Measurements from ENCODE around the gene KRT17.
"Not testable (repeated sequence)": the region's sequence is repeated elsewhere in the genome, so short reads cannot be mapped to it uniquely, and the experiment has no call there.

KRT17 gene

DNA sequence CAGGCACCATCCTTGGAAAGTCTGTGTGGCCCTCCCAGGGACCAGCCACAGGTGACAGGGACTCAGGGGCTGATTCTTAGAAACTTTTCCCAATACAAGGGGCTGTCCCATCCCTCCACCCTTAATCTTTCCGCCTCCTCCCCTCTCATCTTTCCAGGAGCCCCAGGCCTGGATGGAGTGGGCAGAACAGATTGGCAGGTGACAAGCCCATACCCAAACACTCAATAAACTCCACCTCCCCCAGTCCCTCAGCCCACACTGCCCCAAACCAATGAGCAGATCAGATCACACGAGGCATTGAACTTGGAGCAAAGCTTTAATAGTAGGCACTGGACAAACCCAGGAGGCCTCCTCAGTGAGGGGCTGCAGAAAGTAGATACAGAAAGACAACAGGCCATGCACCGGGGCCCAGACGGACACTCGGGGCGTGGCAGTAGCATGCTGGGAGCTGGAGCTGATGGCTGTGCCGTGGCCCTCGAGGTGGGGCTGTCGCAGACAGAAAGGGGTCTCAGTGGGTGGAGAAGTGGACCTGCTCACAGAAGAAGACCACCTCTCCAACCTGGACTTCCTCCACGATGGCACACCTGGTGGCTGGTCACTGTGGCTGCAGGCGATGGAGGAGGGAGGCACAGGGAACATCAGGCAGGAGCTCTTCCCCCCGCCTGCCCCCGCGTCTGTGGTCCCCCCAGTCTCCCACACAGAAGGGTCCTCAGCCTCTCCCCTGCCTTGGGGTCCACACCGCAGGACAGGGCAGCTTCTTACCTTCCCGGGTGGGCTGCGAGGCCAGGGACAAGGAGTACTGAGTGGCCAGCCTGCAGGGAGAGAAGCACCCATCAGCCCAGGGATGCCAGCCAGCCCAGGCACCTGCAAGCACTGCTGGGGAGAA lies 1.9 kb upstream of the KRT17 start:
- H3K14ac ChIP-seq (ENCODE audit: low read length in 2 of 2); H3K4ac ChIP-seq (ENCODE audit: low read depth in 1 of 2, low read length in 2 of 2); H3K27ac ChIP-seq (ENCODE audit: low read length, poor library complexity, severe bottlenecking); H3K79me1 ChIP-seq (replicated peaks; ENCODE audit: low read length, poor library complexity, severe bottlenecking); H2BK5ac ChIP-seq (ENCODE audit: low read depth, low read length, poor library complexity, severe bottlenecking); H2BK120ac ChIP-seq (ENCODE audit: low read depth, low read length); H2BK15ac ChIP-seq (ENCODE audit: low read depth, poor library complexity, severe bottlenecking); H4K91ac ChIP-seq (ENCODE audit: low read length); H3K9ac ChIP-seq (ENCODE audit: low read length); H3K4me3 ChIP-seq (ENCODE audit: insufficient read depth in 1 of 2, low read depth in 1 of 2, low read length in 2 of 2); H4K8ac ChIP-seq (ENCODE audit: low read length); H2AFZ ChIP-seq (ENCODE audit: low read depth, low read length); H3K4me2 ChIP-seq (ENCODE audit: low read length, poor library complexity, severe bottlenecking); DNase-seq; H3K36me3 ChIP-seq (ENCODE audit: control insufficient read depth in 1 of 2, insufficient read depth in 2 of 2, low read depth in 1 of 2, low read length in 2 of 2); H2BK12ac ChIP-seq (ENCODE audit: low read length in 2 of 2); H3K18ac ChIP-seq (ENCODE audit: low read depth in 1 of 2, low read length in 2 of 2); H2AK5ac ChIP-seq (ENCODE audit: low read length, severe bottlenecking); H3K9me3 ChIP-seq (ENCODE audit: control insufficient read depth, low read length); H3K23ac ChIP-seq (ENCODE audit: low read length in 2 of 2): not testable (repeated sequence)
- peaks cover 35% of the 10 kb centered on the region for H3K4me1 ChIP-seq (ENCODE audit: control insufficient read depth, insufficient read depth, low read depth, low read length)
- peaks cover 4 to 30% of the 10 kb centered on the region in 2 experiments for H3K27me3 ChIP-seq (ENCODE audit: control insufficient read depth in 1 of 2, insufficient read depth in 1 of 2, low read length in 2 of 2)
- WGBS = 92% methylated on average over 10 of the region's 17 CpGs

DNA sequence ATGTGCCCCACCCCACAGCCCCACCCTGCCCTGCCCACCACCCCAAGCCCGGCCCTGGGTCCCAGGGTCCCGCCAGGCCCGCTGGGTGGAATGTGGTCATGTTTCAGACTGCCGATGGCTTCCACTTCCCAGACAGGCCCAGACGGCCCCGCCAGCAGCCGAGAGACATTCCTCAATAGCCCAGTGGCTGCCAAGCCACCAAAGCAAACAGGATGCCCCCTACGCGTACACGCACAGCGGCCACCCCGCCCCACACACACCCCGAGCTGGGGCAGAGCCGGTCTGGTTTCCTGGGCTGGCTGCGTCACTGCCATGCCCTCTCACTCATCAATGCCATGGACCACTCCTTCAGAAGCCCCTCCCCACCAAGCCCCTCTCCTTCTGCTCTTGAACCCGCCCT lies 1.2 kb upstream of the KRT17 start:
- Histone ChIP-seq H2BK12ac (ENCODE audit: low read length in 2 of 2) (no peak overlapping the region), H3K27me3 (ENCODE audit: control insufficient read depth in 1 of 2, insufficient read depth in 1 of 2, low read length in 2 of 2) (peaks cover 4 to 30% of the 10 kb centered on the region in 2 experiments), H4K91ac (ENCODE audit: low read length) (no peak overlapping the region), H2AK5ac (ENCODE audit: low read length, severe bottlenecking) (no peak overlapping the region), H3K4ac (ENCODE audit: low read depth in 1 of 2, low read length in 2 of 2) (no peak overlapping the region), H3K4me1 (ENCODE audit: control insufficient read depth, insufficient read depth, low read depth, low read length) (peaks cover 41% of the 10 kb centered on the region), H3K9me3 (ENCODE audit: control insufficient read depth, low read length) (no peaks in the 10 kb centered on the region), H3K9ac (ENCODE audit: low read length) (no peak overlapping the region), H2AFZ (ENCODE audit: low read depth, low read length) (no peak overlapping the region), H3K36me3 (ENCODE audit: control insufficient read depth in 1 of 2, insufficient read depth in 2 of 2, low read depth in 1 of 2, low read length in 2 of 2) (no peaks in the 10 kb centered on the region), H3K4me3 (ENCODE audit: insufficient read depth in 1 of 2, low read depth in 1 of 2, low read length in 2 of 2) (no peak overlapping the region), H3K23ac (ENCODE audit: low read length in 2 of 2) (no peak overlapping the region), H3K79me1 (replicated peaks; ENCODE audit: low read length, poor library complexity, severe bottlenecking) (no peaks in the 10 kb centered on the region), H4K8ac (ENCODE audit: low read length) (no peak overlapping the region), H2BK120ac (ENCODE audit: low read depth, low read length) (no peak overlapping the region), H3K18ac (ENCODE audit: low read depth in 1 of 2, low read length in 2 of 2) (no peak overlapping the region), H3K14ac (ENCODE audit: low read length in 2 of 2) (no peak overlapping the region), H3K27ac (ENCODE audit: low read length, poor library complexity, severe bottlenecking) (no peak overlapping the region), H2BK5ac (ENCODE audit: low read depth, low read length, poor library complexity, severe bottlenecking) (no peak overlapping the region), H2BK15ac (ENCODE audit: low read depth, poor library complexity, severe bottlenecking) (no peak overlapping the region), H3K4me2 (ENCODE audit: low read length, poor library complexity, severe bottlenecking) (no peak overlapping the region)
- no peak for DNase-seq
- 80% methylated on average over 16 of the region's 16 CpGs for WGBS

DNA sequence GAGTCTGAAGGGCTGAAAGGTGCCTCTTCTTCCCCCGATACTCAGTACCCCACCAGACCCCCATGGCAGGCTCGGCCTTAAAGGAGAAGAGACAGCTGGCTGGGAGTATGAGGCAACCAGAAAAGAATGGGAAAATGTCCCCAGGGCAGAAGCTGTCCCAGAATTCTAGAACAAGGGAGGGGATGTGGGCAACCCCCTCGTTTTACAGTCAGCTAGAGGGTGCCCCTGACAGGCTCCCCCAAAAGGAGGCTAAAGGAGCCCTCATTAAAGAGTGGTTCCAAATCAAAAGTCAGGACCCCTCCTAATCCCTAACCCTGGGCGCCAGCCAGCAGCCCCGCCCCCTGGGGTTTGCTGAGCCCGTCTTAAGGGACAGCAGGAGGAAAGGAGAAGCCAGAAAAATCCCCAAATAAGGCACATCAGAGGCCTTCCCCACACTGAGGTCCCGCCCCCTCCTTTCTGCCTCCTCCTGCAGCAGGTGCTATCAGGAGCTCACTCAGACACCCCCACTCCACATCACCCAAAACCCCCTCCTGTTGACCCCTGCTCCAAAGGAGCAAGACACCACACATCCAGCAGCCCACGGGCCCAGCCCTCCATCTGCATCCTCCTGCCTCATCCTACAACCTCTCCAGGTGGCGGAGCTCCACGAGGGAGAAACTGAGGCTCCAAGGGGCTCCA lies 1.1 kb downstream of the KRT17 start:
- H3K14ac ChIP-seq (ENCODE audit: low read length in 2 of 2); H3K4me2 ChIP-seq (ENCODE audit: low read length, poor library complexity, severe bottlenecking); H3K4me3 ChIP-seq (ENCODE audit: insufficient read depth in 1 of 2, low read depth in 1 of 2, low read length in 2 of 2); H2BK12ac ChIP-seq (ENCODE audit: low read length in 2 of 2); H3K9me3 ChIP-seq (ENCODE audit: control insufficient read depth, low read length); H3K4ac ChIP-seq (ENCODE audit: low read depth in 1 of 2, low read length in 2 of 2); H2AFZ ChIP-seq (ENCODE audit: low read depth, low read length); H2BK5ac ChIP-seq (ENCODE audit: low read depth, low read length, poor library complexity, severe bottlenecking); H4K8ac ChIP-seq (ENCODE audit: low read length); H3K79me1 ChIP-seq (replicated peaks; ENCODE audit: low read length, poor library complexity, severe bottlenecking); DNase-seq; H3K9ac ChIP-seq (ENCODE audit: low read length); H2BK120ac ChIP-seq (ENCODE audit: low read depth, low read length); H3K18ac ChIP-seq (ENCODE audit: low read depth in 1 of 2, low read length in 2 of 2); H3K27ac ChIP-seq (ENCODE audit: low read length, poor library complexity, severe bottlenecking); H3K23ac ChIP-seq (ENCODE audit: low read length in 2 of 2); H2BK15ac ChIP-seq (ENCODE audit: low read depth, poor library complexity, severe bottlenecking); H2AK5ac ChIP-seq (ENCODE audit: low read length, severe bottlenecking); H3K36me3 ChIP-seq (ENCODE audit: control insufficient read depth in 1 of 2, insufficient read depth in 2 of 2, low read depth in 1 of 2, low read length in 2 of 2); H4K91ac ChIP-seq (ENCODE audit: low read length): not testable (repeated sequence)
- peaks cover 4 to 37% of the 10 kb centered on the region in 2 experiments for H3K27me3 ChIP-seq (ENCODE audit: control insufficient read depth in 1 of 2, insufficient read depth in 1 of 2, low read length in 2 of 2)
- peaks cover 39% of the 10 kb centered on the region for H3K4me1 ChIP-seq (ENCODE audit: control insufficient read depth, insufficient read depth, low read depth, low read length)
- 43% methylated on average over 7 of the region's 10 CpGs for WGBS

All from mesenchymal stem cell (in vitro differentiated cells and primary cell).